ENCODE measurements around the gene NDUFC2.
"Not testable (repeated sequence)": the region's sequence is repeated elsewhere in the genome, so short reads cannot be mapped to it uniquely, and the experiment has no call there.

Gene NDUFC2
- 4.3 to 21.5 (median 11.6) reads per million in 18 experiments for total RNA-seq

- DNase-seq, result peak; percentile 76 to 82
Measured at GRCh38 chr11:78079232-78080083, at the start of gene NDUFC2. Gene NDUFC2, minus strand, starts transcription at chr11:78079862. Its CDS starts 118 bp downstream, at chr11:78079744.

- no peak for DNase-seq
Measured at GRCh38 chr11:78127403-78127802, 47.7 kb upstream of the NDUFC2 start.

GRCh38 chr11:78112582-78113275 lies 33.1 kb upstream of the NDUFC2 start:
- no peak for DNase-seq

GRCh38 chr11:78111298-78111697 lies 31.6 kb upstream of the NDUFC2 start:
- DNase-seq, result no peak

GRCh38 chr11:78110830-78111229 lies 31.2 kb upstream of the NDUFC2 start:
- no peak for DNase-seq

GRCh38 chr11:78110351-78110750 lies 30.7 kb upstream of the NDUFC2 start:
- DNase-seq, result no peak

- no peak for DNase-seq
Measured at GRCh38 chr11:78109081-78110015, 29.7 kb upstream of the NDUFC2 start.

- DNase-seq, result no peak
Measured at GRCh38 chr11:78100676-78101472, 21.2 kb upstream of the NDUFC2 start.

- DNase-seq, result no peak
Measured at GRCh38 chr11:78100261-78100660, 20.6 kb upstream of the NDUFC2 start.

- no peak for DNase-seq
Measured at GRCh38 chr11:78099666-78100065, 20.0 kb upstream of the NDUFC2 start.

GRCh38 chr11:78097666-78098385 lies 18.2 kb upstream of the NDUFC2 start:
- DNase-seq, result no peak

GRCh38 chr11:78094250-78094649 lies 14.6 kb upstream of the NDUFC2 start:
- DNase-seq, result no peak

- DNase-seq, result not testable (repeated sequence)
Measured at GRCh38 chr11:78086521-78087074, 6.9 kb upstream of the NDUFC2 start.

- no peak for DNase-seq
Measured at GRCh38 chr11:78085972-78086371, 6.3 kb upstream of the NDUFC2 start.

GRCh38 chr11:78084506-78084905 lies 4.8 kb upstream of the NDUFC2 start:
- not testable (repeated sequence) for DNase-seq

GRCh38 chr11:78083021-78083420 lies 3.4 kb upstream of the NDUFC2 start:
- no peak for DNase-seq

- DNase-seq, result no peak
Measured at GRCh38 chr11:78082146-78082545, 2.5 kb upstream of the NDUFC2 start.

- DNase-seq, result no peak
Measured at GRCh38 chr11:78081583-78081982, 1.9 kb upstream of the NDUFC2 start.

GRCh38 chr11:78080818-78081495 lies 1.3 kb upstream of the NDUFC2 start:
- DNase-seq, result no peak

Data from inflammatory macrophage (primary cell).